ENCODE data around the gene SRPX. TPM values are rescaled to one million over a fixed set of nuclear protein-coding genes. Genes with fewer than 3 reads are reported as not detected.
A peak's percentile ranks its signal among the peaks of the same experiment; 100 is the strongest.

SRPX gene
- total RNA-seq, 1 donor from 2014 or later, result 104 TPM

GRCh38 chrX:38206542-38206941 lies 14.1 kb downstream of the SRPX start:
- DNase-seq, result no peak

- DNase-seq, result peak; percentile 24
Measured at GRCh38 chrX:38206036-38206435, 14.6 kb downstream of the SRPX start.

- no peak for DNase-seq
Measured at GRCh38 chrX:38205039-38205438, 15.6 kb downstream of the SRPX start.

GRCh38 chrX:38192007-38192810 lies 28.5 kb downstream of the SRPX start:
- DNase-seq, result peak; percentile 57

- DNase-seq, result no peak
Measured at GRCh38 chrX:38189431-38190250, 31.0 kb downstream of the SRPX start.

- no peak for DNase-seq
Measured at GRCh38 chrX:38183596-38183995, 37.1 kb downstream of the SRPX start.

- no peak for DNase-seq
Measured at GRCh38 chrX:38181357-38181756, 39.3 kb downstream of the SRPX start.

GRCh38 chrX:38178396-38178795 lies 42.3 kb downstream of the SRPX start:
- DNase-seq, result no peak

- DNase-seq, result peak; percentile 38
Measured at GRCh38 chrX:38175139-38175538, 45.5 kb downstream of the SRPX start.

GRCh38 chrX:38172596-38172995 lies 48.1 kb downstream of the SRPX start:
- DNase-seq, result no peak

GRCh38 chrX:38170556-38170955 lies 50.1 kb downstream of the SRPX start:
- no peak for DNase-seq

- peak; percentile 47 for DNase-seq
Measured at GRCh38 chrX:38166478-38167083, 54.1 kb downstream of the SRPX start.

GRCh38 chrX:38165023-38165422 lies 55.6 kb downstream of the SRPX start:
- no peak for DNase-seq

- DNase-seq, result no peak
Measured at GRCh38 chrX:38163193-38163592, 57.5 kb downstream of the SRPX start.

- DNase-seq, result no peak
Measured at GRCh38 chrX:38156838-38157237, 63.8 kb downstream of the SRPX start.

- no peak for DNase-seq
Measured at GRCh38 chrX:38154818-38155217, 65.9 kb downstream of the SRPX start.

GRCh38 chrX:38154340-38154739 lies 66.3 kb downstream of the SRPX start:
- no peak for DNase-seq

GRCh38 chrX:38151441-38151840 lies 69.2 kb downstream of the SRPX start:
- no peak for DNase-seq

- no peak for DNase-seq
Measured at GRCh38 chrX:38150993-38151392, 69.7 kb downstream of the SRPX start.

- no peak for DNase-seq
Measured at GRCh38 chrX:38149016-38149415, 71.7 kb downstream of the SRPX start.

GRCh38 chrX:38142610-38143009 lies 78.1 kb downstream of the SRPX start:
- DNase-seq, result no peak

- no peak for DNase-seq
Measured at GRCh38 chrX:38138900-38139299, 81.8 kb downstream of the SRPX start.

- DNase-seq, result peak; percentile 1
Measured at GRCh38 chrX:38138157-38138891, 82.3 kb downstream of the SRPX start.

All from dermis blood vessel endothelial cell (primary cell).